Activated naive CD4-positive, alpha-beta T cell (primary cell): ENCODE measurements around the gene APOC1.
"Not testable (repeated sequence)": the region's sequence is repeated elsewhere in the genome, so short reads cannot be mapped to it uniquely, and the experiment has no call there.

ENCODE experiments used
- DNase-seq, 4 experiments: peaks; one replicate each; lab custom pipeline; 2025; lab: John Stamatoyannopoulos, UW

The APOC1 gene

GRCh38 chr19:44914433-44915206, at the start of gene APOC1:
Gene APOC1, plus strand, starts transcription at chr19:44914608. Its CDS starts 284 bp downstream, at chr19:44914892.
- peak in 3 of 4 experiments; percentile 39 to 60 (median 45) for DNase-seq

DNA sequence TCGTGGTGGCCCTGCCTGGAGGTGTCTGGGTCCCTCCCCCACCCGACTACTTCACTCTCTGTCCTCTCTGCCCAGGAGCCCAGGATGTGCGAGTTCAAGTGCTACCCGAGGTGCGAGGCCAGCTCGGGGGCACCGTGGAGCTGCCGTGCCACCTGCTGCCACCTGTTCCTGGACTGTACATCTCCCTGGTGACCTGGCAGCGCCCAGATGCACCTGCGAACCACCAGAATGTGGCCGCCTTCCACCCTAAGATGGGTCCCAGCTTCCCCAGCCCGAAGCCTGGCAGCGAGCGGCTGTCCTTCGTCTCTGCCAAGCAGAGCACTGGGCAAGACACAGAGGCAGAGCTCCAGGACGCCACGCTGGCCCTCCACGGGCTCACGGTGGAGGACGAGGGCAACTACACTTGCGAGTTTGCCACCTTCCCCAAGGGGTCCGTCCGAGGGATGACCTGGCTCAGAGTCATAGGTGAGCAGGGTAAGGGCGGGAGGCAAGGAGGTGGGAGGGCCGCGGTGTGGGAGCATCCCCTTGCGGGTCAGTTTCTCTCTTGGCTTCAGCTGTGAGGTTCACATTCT, 49.1 kb upstream of the APOC1 start:
- no peak for DNase-seq

- DNase-seq: no peak
Measured at GRCh38 chr19:44866664-44867063, 47.7 kb upstream of the APOC1 start.

- no peak for DNase-seq
Measured at GRCh38 chr19:44867578-44867977, 46.8 kb upstream of the APOC1 start.

GRCh38 chr19:44869733-44870470, 44.5 kb upstream of the APOC1 start:
- no peak for DNase-seq

- no peak for DNase-seq
Measured at GRCh38 chr19:44871809-44872208, 42.6 kb upstream of the APOC1 start.

GRCh38 chr19:44872661-44873060, 41.7 kb upstream of the APOC1 start:
- DNase-seq: no peak

GRCh38 chr19:44874317-44874716, 40.1 kb upstream of the APOC1 start:
- no peak for DNase-seq

DNA sequence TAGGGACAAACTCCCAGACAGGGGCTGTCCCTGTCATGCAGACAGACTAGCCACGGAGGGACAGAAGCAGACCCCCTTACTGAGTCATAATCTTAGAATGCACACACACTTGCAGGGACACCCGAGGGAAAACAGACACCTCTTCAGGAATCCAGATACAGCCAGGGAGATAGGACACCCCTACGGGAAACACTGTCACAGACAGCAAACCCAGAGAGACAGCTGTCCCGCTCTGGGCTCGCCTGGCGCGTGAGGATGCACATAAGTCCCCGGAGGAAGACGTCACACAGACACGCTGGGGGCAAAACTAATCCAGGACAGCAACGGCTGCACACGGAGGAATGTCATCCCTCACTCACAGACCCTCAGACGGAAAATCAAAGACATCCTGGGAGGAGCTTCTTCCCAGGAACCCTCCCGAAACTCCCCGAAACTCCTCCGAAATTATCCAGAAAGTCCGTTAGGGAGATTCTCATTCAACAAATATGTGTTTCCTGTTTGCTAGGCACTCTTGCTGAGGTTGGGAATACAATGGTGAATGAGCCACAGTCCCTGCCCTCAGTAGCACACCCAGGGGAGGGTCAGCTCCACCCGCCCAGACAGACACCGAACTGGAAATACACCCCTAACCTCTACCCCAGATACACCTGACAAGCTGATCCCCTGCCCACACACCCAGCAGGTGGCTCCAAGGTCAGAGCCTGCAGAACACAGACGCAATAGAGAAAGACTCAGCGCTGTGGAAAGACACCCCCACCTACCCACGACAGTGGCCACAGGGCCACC, 38.5 kb upstream of the APOC1 start:
- no peak for DNase-seq

DNA sequence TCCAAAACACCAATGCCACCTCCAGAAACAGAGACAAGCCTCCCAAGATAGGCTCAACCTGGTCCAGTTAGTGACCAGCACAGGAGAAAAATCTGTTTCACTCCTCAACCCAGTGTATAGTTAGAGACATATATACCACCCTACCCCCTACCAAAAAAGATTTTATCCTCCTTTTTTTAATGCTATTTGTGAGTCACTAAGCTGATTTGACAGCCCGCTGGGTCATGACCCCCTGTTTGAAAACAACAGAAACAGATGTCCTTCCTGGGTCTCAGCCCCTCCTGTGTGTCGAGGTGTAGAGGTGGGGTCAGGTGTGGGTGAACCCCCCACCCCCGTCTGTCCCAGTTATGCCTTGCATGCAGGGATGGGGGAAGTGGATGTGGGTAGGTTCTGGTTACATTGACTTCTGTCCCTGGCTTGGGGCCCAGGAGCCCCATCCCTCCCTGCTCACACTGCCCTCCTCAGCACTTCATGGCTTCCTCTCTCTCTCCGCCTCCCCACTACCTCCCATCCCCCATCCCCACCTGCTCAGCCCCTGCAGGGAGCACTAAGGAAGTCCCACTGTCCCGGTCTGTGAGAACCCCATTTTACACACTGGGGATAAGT, 37.4 kb upstream of the APOC1 start:
- no peak for DNase-seq

- DNase-seq: no peak
Measured at GRCh38 chr19:44878120-44878865, 36.1 kb upstream of the APOC1 start.

DNA sequence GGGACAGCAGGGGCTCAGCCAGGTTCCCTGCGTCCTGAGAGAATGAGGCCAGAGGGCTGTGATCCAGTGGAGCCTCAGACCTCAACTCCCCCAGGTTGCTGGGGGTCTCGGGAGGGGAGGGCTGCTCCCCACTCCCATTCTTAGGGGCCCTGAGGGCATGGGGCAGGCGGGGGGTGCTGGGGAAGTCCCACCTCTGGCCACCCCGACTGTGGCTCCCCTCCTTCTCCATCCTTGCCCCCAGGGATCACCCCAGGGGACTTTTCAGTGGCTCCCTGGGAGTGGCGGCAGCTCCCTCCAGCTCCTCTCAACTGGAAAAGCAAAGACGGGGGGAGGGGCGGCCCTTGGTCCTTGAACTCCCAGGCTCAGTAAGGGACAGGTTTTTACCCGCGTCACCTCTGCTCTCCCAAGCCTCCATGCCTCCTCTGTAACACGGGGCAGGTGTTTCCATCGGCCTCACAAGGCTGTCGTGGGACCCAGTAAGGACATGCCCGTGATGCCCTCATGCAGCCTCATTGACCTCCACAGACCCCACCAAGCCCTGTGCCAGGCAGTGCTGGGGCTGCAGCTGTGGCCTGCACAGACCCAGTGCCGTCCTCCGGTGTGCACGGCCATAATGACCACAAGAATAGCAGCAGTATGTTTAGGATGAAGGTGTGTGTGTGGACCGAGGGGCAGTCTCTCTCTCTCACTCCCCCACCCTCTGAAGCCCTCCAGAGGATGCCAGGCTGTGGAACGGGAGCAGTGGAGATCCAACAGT, 34.9 kb upstream of the APOC1 start:
- DNase-seq: no peak

DNA sequence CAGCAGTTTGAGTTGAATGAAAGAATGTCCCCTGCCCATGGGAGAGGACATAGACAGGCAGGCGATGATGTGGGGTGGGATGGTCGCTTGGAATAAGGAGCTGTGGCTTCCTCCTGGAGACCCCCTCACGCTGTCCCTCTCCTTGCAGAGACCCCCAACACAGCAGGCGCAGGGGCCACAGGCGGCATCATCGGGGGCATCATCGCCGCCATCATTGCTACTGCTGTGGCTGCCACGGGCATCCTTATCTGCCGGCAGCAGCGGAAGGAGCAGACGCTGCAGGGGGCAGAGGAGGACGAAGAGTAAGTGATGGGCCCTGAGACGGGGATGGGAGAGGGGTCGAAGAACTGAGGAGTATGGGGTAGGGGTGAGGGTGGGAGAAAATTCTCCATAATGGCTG, 32.3 kb upstream of the APOC1 start:
- no peak for DNase-seq

- not testable (repeated sequence) for DNase-seq
Measured at GRCh38 chr19:44882619-44883397, 31.6 kb upstream of the APOC1 start.

DNA sequence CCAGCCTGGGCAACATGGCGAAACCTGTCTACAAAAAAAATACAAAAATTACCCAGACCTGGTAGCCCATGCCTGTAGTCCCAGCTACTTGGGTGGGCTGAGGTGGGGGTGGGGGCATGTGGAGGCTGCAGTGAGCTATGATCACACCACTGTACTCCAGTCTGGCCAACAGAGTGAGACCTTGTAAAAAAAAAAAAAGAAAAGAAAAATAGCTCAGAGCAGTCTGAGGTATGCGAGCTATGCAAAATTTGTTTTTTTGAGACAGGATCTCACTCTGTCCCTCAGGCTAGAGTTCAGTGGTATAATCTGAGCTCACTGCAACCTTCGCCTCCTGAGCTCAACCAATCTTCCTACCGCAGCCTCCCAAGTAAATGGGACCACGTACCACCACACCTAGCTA, 30.5 kb upstream of the APOC1 start:
- DNase-seq: no peak

DNA sequence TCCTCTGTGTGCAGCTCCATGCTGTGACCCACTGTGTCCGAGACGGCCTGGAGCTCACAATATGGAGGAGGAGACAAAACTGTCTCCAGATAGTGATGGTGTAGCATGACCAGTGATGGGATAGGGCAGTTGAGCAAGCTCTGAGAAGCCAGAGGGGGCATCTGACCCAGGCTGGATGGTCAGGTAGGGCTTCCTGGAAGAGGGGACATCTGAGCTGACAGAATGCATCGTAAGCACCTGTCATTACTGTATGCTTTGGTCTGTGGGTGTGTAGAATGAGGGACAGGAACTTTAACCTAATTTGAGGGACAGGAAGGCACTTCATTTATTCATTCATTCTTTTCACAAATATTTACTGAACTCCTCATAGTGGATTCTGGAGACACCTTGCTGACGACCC, 29.8 kb upstream of the APOC1 start:
- DNase-seq: no peak

DNA sequence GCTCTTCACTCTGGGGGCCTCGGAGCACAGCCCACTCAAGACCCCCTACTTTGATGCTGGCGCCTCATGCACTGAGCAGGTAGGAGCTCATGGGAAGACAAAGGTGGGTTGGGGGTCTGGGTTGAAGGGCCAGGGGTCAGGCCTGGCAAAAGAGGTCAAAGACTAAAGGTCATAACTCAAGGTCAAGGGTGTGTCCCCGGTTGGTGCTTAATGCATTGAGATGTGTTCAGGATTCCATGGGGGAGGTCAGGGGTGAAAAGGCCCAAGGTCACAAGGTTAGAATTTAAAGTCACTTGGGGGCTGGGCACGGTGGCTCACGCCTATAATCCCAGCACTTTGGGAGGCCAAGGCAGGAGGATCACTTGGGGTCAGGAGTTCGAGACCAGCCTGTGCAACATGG, 28.3 kb upstream of the APOC1 start:
- no peak for DNase-seq

DNA sequence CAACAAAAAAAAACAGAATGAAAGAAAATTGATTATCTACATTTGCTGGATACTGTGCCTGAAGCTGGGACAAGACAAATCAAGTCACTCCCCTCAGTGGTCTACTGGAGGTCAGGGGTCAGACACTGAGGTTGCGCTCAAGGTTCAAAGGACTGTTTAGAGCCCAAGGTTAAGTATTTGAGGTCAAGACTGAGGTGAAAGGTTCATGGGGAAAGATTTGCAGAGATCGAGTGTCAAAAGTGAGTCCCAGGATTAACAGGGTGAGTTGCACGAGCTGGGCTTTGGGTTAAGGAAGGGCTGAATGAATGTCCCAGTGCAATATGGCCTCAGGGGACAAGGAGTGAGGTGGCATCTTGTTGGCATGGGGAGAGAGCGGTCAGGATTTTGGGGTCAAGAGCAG, 26.8 kb upstream of the APOC1 start:
- DNase-seq: no peak

GRCh38 chr19:44888335-44888734, 26.1 kb upstream of the APOC1 start:
- not testable (repeated sequence) for DNase-seq
